Adrenal gland (tissue), 5 donors: Measurements from ENCODE around the gene SLC25A22.

ENCODE experiments used
- CTCF ChIP-seq, 6 experiments: fragments of 450-650 bp in 4 of 6; fragments of 200-600 bp in 2 of 6; sonication (generic) in 1 of 6; IDR thresholded peaks; 1 replicate in 5 of 6; 2 replicates in 1 of 6; pipeline versions ENCODE4 v1.5.1 to v1.8.0; 2016 to 2021; ENCODE audit warnings: antibody characterized with exemption in 6 of 6, mild to moderate bottlenecking in 2 of 6, moderate library complexity in 1 of 6
- POLR2A ChIP-seq, 2 donors: fragments of 450-650 bp; IDR thresholded peaks; one replicate each; pipeline ENCODE4 v1.6.1; 2017; ENCODE audit warnings: antibody characterized with exemption in 2 of 2, mild to moderate bottlenecking in 2 of 2, moderate library complexity in 1 of 2
- donor health status: DM: no; HTN: no; CAD: no.

GRCh38 chr11:827897-828192 lies 29.8 kb upstream of the SLC25A22 start, which contains the start of gene CRACR2B:
- no peak for TF ChIP-seq CTCF (IDR thresholded peaks at IDR 0.05)
- no peak for TF ChIP-seq POLR2A (IDR thresholded peaks at IDR 0.05)
